Activated effector memory CD4-positive, alpha-beta T cell treated with Interleukin-2 at 50 U/mL for 16 hours (primary cell): Measurements from ENCODE around the gene NSUN2.

Experiments used
- DNase-seq: peaks from one replicate; pipeline ENCODE4 v3.0.0-alpha.2; 2020

NSUN2 gene

DNA sequence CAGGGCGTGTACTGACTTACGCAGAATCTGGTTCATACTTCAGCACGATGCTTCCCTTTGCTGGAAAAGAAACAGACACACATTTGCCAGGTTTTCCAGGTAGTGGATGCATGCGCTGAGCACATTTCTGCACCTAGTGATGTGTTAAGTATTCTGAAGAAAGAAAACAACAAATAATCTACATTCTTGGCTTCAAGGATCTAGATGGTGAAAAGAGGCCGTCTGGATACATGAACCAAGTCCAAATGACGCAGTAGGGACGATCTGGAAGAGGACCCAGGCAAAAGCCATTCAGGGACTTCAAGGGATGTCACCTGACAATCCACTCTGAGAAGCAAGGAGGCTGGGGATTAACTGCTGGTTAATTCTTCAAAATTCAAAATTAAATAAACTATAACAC lies 30.4 kb downstream of the NSUN2 start:
- no peak for DNase-seq

- no peak for DNase-seq
These were observed 31.0 kb downstream of the NSUN2 start for GRCh38 chr5:6601816-6602215.

DNA sequence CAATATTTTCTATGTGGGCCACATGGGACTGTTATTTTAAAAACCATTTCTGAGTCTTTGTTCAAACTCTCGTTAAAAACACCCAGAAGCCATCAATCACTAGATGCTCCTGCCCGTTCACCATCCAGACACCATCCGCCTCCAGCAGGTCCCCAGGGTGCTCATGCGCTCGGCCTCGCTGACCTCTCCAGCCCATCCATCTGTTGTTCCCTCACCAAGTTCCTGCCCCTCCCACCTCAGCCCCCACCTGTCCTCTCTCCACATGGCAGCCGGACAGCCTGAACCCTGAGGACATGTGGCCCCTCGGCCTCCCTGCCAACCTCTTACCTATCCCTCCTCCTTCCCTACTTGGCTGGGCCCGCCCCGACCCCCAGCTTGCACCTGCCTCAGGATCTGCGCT lies 31.6 kb downstream of the NSUN2 start:
- no peak for DNase-seq

DNA sequence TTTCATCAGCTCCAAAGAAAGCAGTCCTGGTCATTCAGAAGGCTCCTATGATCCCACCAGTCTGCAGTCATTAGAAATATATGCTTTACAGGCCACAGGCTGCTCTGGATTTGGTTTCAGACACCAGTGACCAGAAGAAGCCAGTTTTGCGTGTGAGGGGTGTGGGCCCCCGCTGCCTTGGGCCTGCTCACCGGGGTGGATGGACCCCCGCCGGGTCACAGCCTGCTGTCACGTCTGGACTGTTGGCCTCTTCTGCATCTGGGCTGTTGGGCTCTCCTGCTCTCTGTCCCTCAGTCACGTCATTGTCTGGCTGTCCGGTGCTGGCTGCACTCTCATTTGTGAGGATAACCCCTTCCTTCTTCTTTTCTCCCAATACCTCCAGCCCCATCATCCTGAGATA lies 33.1 kb downstream of the NSUN2 start:
- DNase-seq = no peak

- no peak for DNase-seq
These were observed 34.4 kb downstream of the NSUN2 start for GRCh38 chr5:6598351-6598900.

DNA sequence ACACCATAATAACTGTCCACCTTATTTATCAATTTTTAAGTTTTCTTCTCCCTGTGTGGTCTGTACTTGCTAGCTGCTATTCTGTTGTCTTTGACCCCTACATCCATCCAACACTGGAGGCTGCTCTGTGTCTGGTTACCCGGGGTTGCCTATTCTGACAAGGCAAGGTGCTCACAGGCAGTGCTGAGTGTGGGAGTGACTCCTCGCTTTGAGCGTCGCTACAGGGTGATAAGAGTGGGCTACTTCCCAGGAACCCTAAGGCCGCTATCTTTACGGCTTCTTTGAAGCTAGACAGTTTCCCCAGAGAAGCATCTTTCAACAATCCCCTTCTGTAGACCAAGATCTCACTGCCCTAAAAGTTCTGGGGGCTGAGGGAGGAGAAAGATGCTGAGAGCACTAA lies 35.3 kb downstream of the NSUN2 start:
- DNase-seq = no peak

DNA sequence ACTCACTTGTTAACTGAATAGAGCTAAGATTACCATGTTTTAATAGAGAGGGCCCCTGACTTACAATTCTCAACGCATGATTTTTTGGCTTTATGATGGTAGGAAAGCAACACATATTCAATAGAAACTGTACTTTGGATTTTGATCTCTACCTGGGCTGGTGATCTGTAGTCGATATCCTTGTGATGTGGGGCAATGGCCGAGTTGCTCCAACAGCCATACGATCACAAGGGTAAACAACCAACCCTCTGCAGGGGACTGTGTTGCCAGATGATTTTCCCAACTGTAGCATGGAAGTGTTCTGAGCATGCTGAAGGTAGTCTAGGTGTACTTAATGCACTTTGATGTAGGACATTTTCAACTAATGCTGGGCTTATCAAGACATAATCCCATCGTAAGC lies 36.5 kb downstream of the NSUN2 start:
- DNase-seq = no peak

DNA sequence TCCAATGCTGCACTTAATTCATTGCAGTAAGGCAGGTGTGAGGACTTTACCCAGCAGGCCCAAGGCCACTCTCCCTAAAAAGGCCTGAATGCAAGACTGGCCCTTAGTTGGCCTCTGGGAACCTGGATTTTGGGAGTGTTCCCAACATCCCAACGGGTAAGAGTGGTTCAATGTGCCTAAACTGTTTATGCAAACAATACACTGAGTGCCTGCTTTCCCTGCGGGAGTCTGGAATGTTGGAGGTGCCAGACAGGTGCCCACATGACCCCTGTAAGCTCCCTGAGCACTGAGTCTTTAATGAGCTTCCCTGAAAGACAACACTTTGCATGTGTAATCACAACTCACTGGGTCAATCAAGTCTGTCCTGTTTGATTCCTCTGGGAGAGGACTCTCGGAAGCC lies 37.4 kb downstream of the NSUN2 start:
- DNase-seq = no peak

DNA sequence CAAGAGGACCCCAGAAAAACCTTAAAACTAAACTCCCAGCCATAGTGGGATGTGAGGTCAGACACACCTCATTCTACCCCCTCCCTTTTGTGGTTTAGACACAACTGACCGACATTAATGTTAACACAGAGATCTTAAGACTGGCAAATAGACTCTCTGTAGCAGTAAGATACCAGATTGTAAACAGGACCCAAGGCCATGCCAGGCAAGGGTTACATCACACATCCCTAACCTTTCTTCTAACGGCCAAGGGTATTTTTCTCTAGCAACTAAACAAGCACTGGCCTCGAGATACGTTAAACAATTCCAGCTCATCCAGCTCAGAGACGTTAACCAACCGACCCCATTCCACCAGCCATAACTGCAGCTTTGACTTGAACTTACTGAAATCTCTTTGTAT lies 38.8 kb downstream of the NSUN2 start:
- DNase-seq = no peak

GRCh38 chr5:6593148-6594016 lies 39.5 kb downstream of the NSUN2 start:
- no peak for DNase-seq

- DNase-seq = no peak
These were observed 40.2 kb downstream of the NSUN2 start for GRCh38 chr5:6592601-6593000.

- DNase-seq = no peak
These were observed 41.1 kb downstream of the NSUN2 start for GRCh38 chr5:6591671-6592288.

- no peak for DNase-seq
These were observed 42.3 kb downstream of the NSUN2 start for GRCh38 chr5:6590581-6590980.

DNA sequence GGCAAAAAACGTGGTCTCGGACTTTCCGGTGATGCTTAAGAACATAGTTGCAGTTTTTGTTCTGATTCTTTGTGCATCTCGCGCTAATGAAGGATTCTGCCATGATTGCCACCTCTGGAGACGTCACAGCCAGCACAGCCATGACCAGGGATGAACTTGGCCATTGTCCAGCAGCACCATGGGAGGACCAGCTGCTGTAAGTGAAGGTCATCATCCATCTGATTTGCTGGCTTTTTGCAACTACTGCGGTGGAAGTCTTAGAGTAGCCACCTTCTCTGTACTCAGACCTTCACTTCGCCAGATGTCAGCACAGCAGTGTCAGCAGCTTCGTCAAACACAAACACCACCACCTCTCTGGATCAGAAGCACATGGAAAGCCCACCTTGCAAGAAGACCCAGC lies 45.7 kb downstream of the NSUN2 start:
- DNase-seq = no peak

DNA sequence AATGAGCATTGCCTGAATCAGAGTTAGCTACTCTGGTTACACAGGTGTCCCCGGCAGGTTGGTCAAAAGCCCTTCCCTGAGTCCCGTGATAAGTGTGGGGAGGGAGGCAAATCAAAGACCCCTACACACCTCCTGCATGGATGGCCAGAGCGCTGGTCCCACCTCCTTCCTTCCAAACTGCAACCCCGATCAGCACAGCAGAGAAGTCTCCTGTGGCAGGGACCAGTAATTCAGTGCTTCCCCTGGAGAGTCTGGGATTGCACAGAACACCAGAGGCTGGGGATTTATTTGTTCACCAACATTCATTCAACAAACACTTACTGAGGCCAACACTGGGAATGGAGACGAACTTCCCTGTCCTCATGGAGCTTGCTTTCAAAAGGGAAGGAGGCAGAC lies 46.2 kb downstream of the NSUN2 start:
- no peak for DNase-seq

- no peak for DNase-seq
These were observed 46.8 kb downstream of the NSUN2 start for GRCh38 chr5:6585939-6586646.

- DNase-seq = no peak
These were observed 47.7 kb downstream of the NSUN2 start for GRCh38 chr5:6585168-6585567.

DNA sequence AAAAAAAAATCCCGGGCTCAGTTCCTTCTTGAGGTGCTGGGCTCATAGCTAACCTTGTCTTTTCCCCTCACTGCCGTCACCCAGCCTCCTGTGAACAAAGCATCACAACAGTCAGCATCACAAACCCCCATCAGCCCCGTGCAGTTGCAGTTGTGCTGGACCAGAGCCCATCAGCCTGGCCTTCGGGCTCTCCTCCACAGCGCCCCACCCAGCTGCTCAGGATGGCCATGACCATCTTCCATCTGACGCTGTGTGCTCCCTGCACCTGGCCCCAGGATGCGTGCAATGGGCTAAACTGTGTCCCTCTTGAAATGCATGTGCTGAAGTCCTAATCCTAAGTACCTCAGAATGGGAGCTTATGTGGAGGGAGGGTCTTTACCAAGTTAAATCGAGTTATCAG lies 48.1 kb downstream of the NSUN2 start:
- no peak for DNase-seq

GRCh38 chr5:6584101-6584645 lies 48.7 kb downstream of the NSUN2 start:
- DNase-seq = no peak

- no peak for DNase-seq
These were observed 49.6 kb downstream of the NSUN2 start for GRCh38 chr5:6583049-6583880.

- no peak for DNase-seq
These were observed 50.3 kb downstream of the NSUN2 start for GRCh38 chr5:6582507-6583048.
